ENCODE data around the gene SLC2A13.

SLC2A13 gene

GRCh38 chr12:39966721-39967120 lies 139.2 kb downstream of the SLC2A13 start:
- no peak overlapping the region for H3K4me3 ChIP-seq (ENCODE audit: low read depth, low read length)
- no peak for TF ChIP-seq CTCF (IDR thresholded peaks at IDR 0.05; ENCODE audit: insufficient read depth, low read depth, low read length, missing control alignments)
- DNase-seq (ENCODE audit: low read depth) = no peak

GRCh38 chr12:39966256-39966655 lies 139.6 kb downstream of the SLC2A13 start:
- DNase-seq (ENCODE audit: low read depth) = no peak
- TF ChIP-seq CTCF (IDR thresholded peaks at IDR 0.05; ENCODE audit: insufficient read depth, low read depth, low read length, missing control alignments) = no peak
- no peak overlapping the region for H3K4me3 ChIP-seq (ENCODE audit: low read depth, low read length)

GRCh38 chr12:39959467-39959866 lies 146.4 kb downstream of the SLC2A13 start:
- TF ChIP-seq CTCF (IDR thresholded peaks at IDR 0.05; ENCODE audit: insufficient read depth, low read depth, low read length, missing control alignments) = no peak

GRCh38 chr12:39959031-39959430 lies 146.8 kb downstream of the SLC2A13 start:
- H3K4me3 ChIP-seq (ENCODE audit: low read depth, low read length) = no peak overlapping the region
- no peak for TF ChIP-seq CTCF (IDR thresholded peaks at IDR 0.05; ENCODE audit: insufficient read depth, low read depth, low read length, missing control alignments)
- DNase-seq (ENCODE audit: low read depth) = no peak

More at GRCh38 chr12:39959467-39959866, 146.4 kb downstream of the SLC2A13 start:
- no peak overlapping the region for H3K4me3 ChIP-seq (ENCODE audit: low read depth, low read length)
- no peak for DNase-seq (ENCODE audit: low read depth)

GRCh38 chr12:39958377-39958776 lies 147.5 kb downstream of the SLC2A13 start:
- TF ChIP-seq CTCF (IDR thresholded peaks at IDR 0.05; ENCODE audit: insufficient read depth, low read depth, low read length, missing control alignments) = peak; percentile 21
- peak; percentile 6 for DNase-seq (ENCODE audit: low read depth)

GRCh38 chr12:39956725-39957124 lies 149.2 kb downstream of the SLC2A13 start:
- H3K4me3 ChIP-seq (ENCODE audit: low read depth, low read length) = no peak overlapping the region
- no peak for TF ChIP-seq CTCF (IDR thresholded peaks at IDR 0.05; ENCODE audit: insufficient read depth, low read depth, low read length, missing control alignments)

More at GRCh38 chr12:39958377-39958776, 147.5 kb downstream of the SLC2A13 start:
- no peak overlapping the region for H3K4me3 ChIP-seq (ENCODE audit: low read depth, low read length)

More at GRCh38 chr12:39956725-39957124, 149.2 kb downstream of the SLC2A13 start:
- no peak for DNase-seq (ENCODE audit: low read depth)
